IPS DF 4.7 (cell line): ENCODE data around the gene ARHGAP45.

ENCODE experiments used
- DNase-seq: peaks from one replicate; pipeline ENCODE4 v3.0.0-alpha.2; 2013; ENCODE audit warnings: low spot score; ENCODE audit errors: extremely low read depth

ARHGAP45 gene

GRCh38 chr19:1038978-1039645 is 27.9 kb upstream of the ARHGAP45 start:
- no peak for DNase-seq

- DNase-seq = peak; percentile 94
Observed at GRCh38 chr19:1039646-1040475, 27.1 kb upstream of the ARHGAP45 start, which contains the start of gene ABCA7. TSS of gene ABCA7 (plus strand) at chr19:1040107. CDS start at chr19:1041362, 1,255 bp downstream.

- DNase-seq = no peak
Observed at GRCh38 chr19:1040476-1041271, 26.3 kb upstream of the ARHGAP45 start.

- DNase-seq = no peak
Observed at GRCh38 chr19:1041272-1041834, 25.6 kb upstream of the ARHGAP45 start.

- no peak for DNase-seq
Observed at GRCh38 chr19:1041835-1042685, 24.9 kb upstream of the ARHGAP45 start.

- DNase-seq = no peak
Observed at GRCh38 chr19:1042689-1043511, 24.1 kb upstream of the ARHGAP45 start.

GRCh38 chr19:1045247-1045603 is 21.7 kb upstream of the ARHGAP45 start:
- no peak for DNase-seq

- no peak for DNase-seq
Observed at GRCh38 chr19:1046117-1046626, 20.8 kb upstream of the ARHGAP45 start.

GRCh38 chr19:1046836-1047695 is 19.9 kb upstream of the ARHGAP45 start:
- no peak for DNase-seq

- DNase-seq = no peak
Observed at GRCh38 chr19:1047696-1048147, 19.2 kb upstream of the ARHGAP45 start.

GRCh38 chr19:1049106-1049505 is 17.9 kb upstream of the ARHGAP45 start:
- DNase-seq = no peak

GRCh38 chr19:1049800-1050199 is 17.2 kb upstream of the ARHGAP45 start:
- no peak for DNase-seq

GRCh38 chr19:1050989-1051788 is 15.8 kb upstream of the ARHGAP45 start:
- DNase-seq = no peak

- DNase-seq = no peak
Observed at GRCh38 chr19:1051791-1052190, 15.2 kb upstream of the ARHGAP45 start.

GRCh38 chr19:1052349-1052975 is 14.5 kb upstream of the ARHGAP45 start:
- no peak for DNase-seq

GRCh38 chr19:1053176-1054101 is 13.5 kb upstream of the ARHGAP45 start:
- no peak for DNase-seq
